ENCODE data around the gene MYO18B. TPM values are rescaled to one million over a fixed set of nuclear protein-coding genes. Genes with fewer than 3 reads are reported as not detected.

The MYO18B gene
- total and polyA plus RNA-seq, 2 of the 4 experiments (the other 2 are of a cell fraction) = under 0.01 TPM; not detected in 1

GRCh38 chr22:25722223-25722622 is 19.8 kb upstream of the MYO18B start:
- Histone ChIP-seq H3K27me3 (ENCODE audit: control insufficient read depth, insufficient read depth, low read length) (no peaks in the 10 kb centered on the region), H3K4ac (ENCODE audit: low read depth, low read length) (no peak overlapping the region), H3K9me1 (ENCODE audit: insufficient read depth, low read length) (no peaks in the 10 kb centered on the region), H2AK5ac (ENCODE audit: low read depth, low read length) (no peak overlapping the region), H3K23ac (ENCODE audit: low read depth, low read length) (no peak overlapping the region), H3K56ac (ENCODE audit: extremely low read depth, insufficient read depth, low read length) (no peak overlapping the region), H4K5ac (ENCODE audit: low read depth, low read length) (no peak overlapping the region), H3K4me3 (ENCODE audit: insufficient read depth, low read depth, low read length) (no peak overlapping the region), H3K79me1 (ENCODE audit: low read depth in 1 of 2, low read length in 2 of 2) (no peaks in the 10 kb centered on the region), H2BK20ac (ENCODE audit: low read depth, low read length) (no peak overlapping the region), H3K4me2 (ENCODE audit: low read depth, low read length) (no peak overlapping the region), H2BK15ac (ENCODE audit: low read depth, low read length) (no peak overlapping the region), H2AK9ac (replicated peaks; ENCODE audit: low read depth, low read length, poor library complexity) (no peak overlapping the region), H4K91ac (ENCODE audit: insufficient read depth, low read depth, low read length) (no peak overlapping the region), H2BK5ac (ENCODE audit: low read depth, low read length, poor library complexity, severe bottlenecking) (no peak overlapping the region), H3K9ac (ENCODE audit: low read depth, low read length) (no peak overlapping the region), H3K4me1 (ENCODE audit: control insufficient read depth, insufficient read depth, low read length) (no peaks in the 10 kb centered on the region), H2AFZ (replicated peaks; ENCODE audit: low read length, poor library complexity) (no peak overlapping the region), H3K14ac (replicated peaks; ENCODE audit: low read depth, low read length) (no peak overlapping the region), H3K18ac (ENCODE audit: low read depth, low read length) (no peak overlapping the region), H3K36me3 (ENCODE audit: control insufficient read depth, insufficient read depth, low read length) (no peaks in the 10 kb centered on the region), H2BK120ac (ENCODE audit: low read depth, low read length) (no peak overlapping the region), H3K27ac (ENCODE audit: insufficient read depth, low read length) (no peak overlapping the region), H3K9me3 (ENCODE audit: control insufficient read depth, insufficient read depth, low read length) (no peaks in the 10 kb centered on the region), H4K20me1 (ENCODE audit: insufficient read depth, low read length) (no peaks in the 10 kb centered on the region), H4K8ac (ENCODE audit: low read depth in 2 of 2, low read length in 2 of 2) (no peak overlapping the region)
- DNase-seq (no peak), ATAC-seq (ENCODE audit: low read depth) (no peak)
- CTCF ChIA-PET = no interaction called here
- BruUV-seq (replicated peaks) = no TSS peak
- dilution Hi-C loops (cut with HindIII; ENCODE audit: low sequenced_read_pairs, unreplicated experiment) = no loop called here
- in situ Hi-C loops (cut with MboI; ENCODE audit: low sequenced_read_pairs) = no loop called here
- intact Hi-C loops (cut with micrococcal nuclease) = no loop called here
- POLR2A ChIA-PET (ENCODE audit: unreplicated experiment) = no interaction called here
- TF ChIP-seq ELK1 (IDR thresholded peaks at IDR 0.05; ENCODE audit: borderline replicate concordance, low read depth, low read length) (no peak), FOS (IDR thresholded peaks at IDR 0.05; ENCODE audit: low read depth, low read length) (no peak), NFE2L2 (IDR thresholded peaks at IDR 0.05; ENCODE audit: low read depth, low read length) (no peak)
- 100% methylated on average over 5 of the region's 16 CpGs; no CpG with 5 or more reads in 1 of the 2 experiments for WGBS, 2 experiments (ENCODE audit: extremely low coverage in 2 of 2, insufficient read length in 1 of 2)
